GM12878 (cell line): ENCODE measurements around the gene CLEC4M. TPM values are rescaled to one million over a fixed set of nuclear protein-coding genes. Genes with fewer than 3 reads are reported as not detected.

Source experiments
- ATAC-seq: fragments of 200-7000 bp; cut with Tn5 transposase; 3 replicates; pipeline ENCODE4 v1.9.1; 2020; ENCODE audit warnings: mild to moderate bottlenecking, moderate library complexity
- BruUV-seq: library from RNA; stranded (reverse); fragments of 400-500 nt; replicated peaks from 2 replicates; lab custom pipeline; 2021; lab: Mats Ljungman, UMichigan
- CTCF ChIA-PET: fragments of 300-600 bp; sonication (Branson Sonifier 250); formaldehyde crosslinking; extraction: SDS; loops from one replicate; lab custom pipeline; 2021; ENCODE audit warnings: inconsistent platforms; lab: Yijun Ruan, JAX
- POLR2A ChIA-PET: fragments of 350-600 bp; formaldehyde crosslinking; extraction: SDS; loops from one replicate; lab custom pipeline; 2021; ENCODE audit warnings: inconsistent platforms; lab: Charles Lee
- RAD21 ChIA-PET: fragments of 300-600 bp; sonication (Branson Sonifier 250); formaldehyde crosslinking; loops from one replicate; lab custom pipeline; 2023; ENCODE audit warnings: antibody characterized with exemption; ENCODE audit not compliant: unreplicated experiment; lab: Charles Lee
- SMC1A ChIA-PET: fragments of 300-600 bp; sonication (Branson Sonifier 250); formaldehyde crosslinking; loops from one replicate; lab custom pipeline; 2023; ENCODE audit not compliant: unreplicated experiment, uncharacterized antibody; lab: Charles Lee
- DNase-seq: peaks from one replicate; pipeline ENCODE4 v3.0.0-alpha.2; 2011; ENCODE audit warnings: low read depth, low spot score
- FAIRE-seq: peaks from 3 replicates; lab custom pipeline; 2011; peaks lifted over from hg19 to GRCh38; lab: Jason Lieb, UNC
- H2AFZ ChIP-seq: 2 replicates; pipeline ENCODE4 v1.6.0; 2011; ENCODE audit warnings: low read depth, low read length, control low read depth; ENCODE audit not compliant: control insufficient read depth
- H3K27ac ChIP-seq: 2 replicates; pipeline ENCODE4 v1.5.1; 2011; ENCODE audit warnings: control low read depth; ENCODE audit not compliant: control insufficient read depth, insufficient read depth
- H3K27me3 ChIP-seq, 2 experiments: replicated peaks in 1 of 2; 2 replicates each; pipeline versions ENCODE4 v1.6.0 to v1.6.1; 2011; ENCODE audit warnings: low read length in 1 of 2; ENCODE audit not compliant: control insufficient read depth in 2 of 2, insufficient read depth in 2 of 2
- H3K36me3 ChIP-seq, 2 experiments: 2 replicates each; pipeline ENCODE4 v1.5.1; 2011; ENCODE audit warnings: low read length in 1 of 2; ENCODE audit not compliant: control insufficient read depth in 2 of 2, insufficient read depth in 2 of 2
- H3K4me1 ChIP-seq: 2 replicates; pipeline ENCODE4 v1.6.1; 2011; ENCODE audit warnings: mild to moderate bottlenecking, low read length, moderate library complexity, mixed read lengths; ENCODE audit not compliant: control insufficient read depth, insufficient read depth
- H3K4me2 ChIP-seq: 2 replicates; pipeline ENCODE4 v1.6.0; 2011; ENCODE audit warnings: control low read depth; ENCODE audit not compliant: control insufficient read depth, insufficient read depth
- H3K4me3 ChIP-seq: fragments of 200-600 bp; sonication (generic); 2 replicates; pipeline ENCODE4 v1.5.1; 2016
- H3K79me2 ChIP-seq: 2 replicates; pipeline ENCODE4 v1.6.0; 2011; ENCODE audit warnings: low read length; ENCODE audit not compliant: control insufficient read depth, insufficient read depth
- H3K9ac ChIP-seq: 2 replicates; pipeline ENCODE4 v1.8.0; 2011; ENCODE audit warnings: low read length, control low read depth, mixed read lengths; ENCODE audit not compliant: control insufficient read depth, insufficient read depth
- H3K9me3 ChIP-seq: replicated peaks from 3 replicates; pipeline ENCODE4 v1.5.1; 2011; ENCODE audit warnings: mild to moderate bottlenecking, low read length; ENCODE audit not compliant: control insufficient read depth, insufficient read depth
- H4K20me1 ChIP-seq: 2 replicates; pipeline ENCODE4 v1.6.0; 2011; ENCODE audit not compliant: control insufficient read depth, insufficient read depth
- ATF7 ChIP-seq: fragments of 450-650 bp; IDR thresholded peaks from 2 replicates; pipeline ENCODE4 v1.6.1; 2016; ENCODE audit warnings: low read depth, mild to moderate bottlenecking
- CBX3 ChIP-seq: fragments of 200-600 bp; sonication (generic); IDR thresholded peaks from 2 replicates; pipeline ENCODE4 v1.6.1; 2016; ENCODE audit warnings: low read depth, borderline replicate concordance
- CEBPZ ChIP-seq: fragments of 150-350 bp; IDR thresholded peaks from 2 replicates; pipeline ENCODE4 v1.6.1; 2016; ENCODE audit warnings: low read depth, low read length
- EED ChIP-seq: sonication (generic); IDR thresholded peaks from 2 replicates; pipeline ENCODE4 v1.6.1; 2016; ENCODE audit warnings: antibody characterized with exemption, low read depth
- MYC ChIP-seq: IDR thresholded peaks from 2 replicates; pipeline ENCODE4 v1.6.1; 2011; ENCODE audit warnings: mild to moderate bottlenecking, low read length, moderate library complexity, inconsistent platforms; ENCODE audit not compliant: insufficient read depth, insufficient replicate concordance, insufficient read length, severe bottlenecking
- WGBS: methylation state at CpG from one replicate; pipeline ENCODE4 v1.1.6; 2016; ENCODE audit warnings: low lambda C conversion rate; ENCODE audit not compliant: insufficient replicate concordance, insufficient coverage; ENCODE audit errors: missing lambda C conversion rate; 5-methylcytosine and 5-hydroxymethylcytosine counted together
- in situ Hi-C: fragments of 300-500 bp; cut with MboI; formaldehyde crosslinking; loops from 9 replicates; pipeline ENCODE4 v1.14.3; 2018; ENCODE audit warnings: mixed read lengths
- intact Hi-C: fragments of 100-400 bp; cut with micrococcal nuclease; formaldehyde crosslinking; loops from one replicate; pipeline ENCODE4 v1.14.2; 2022; ENCODE audit not compliant: unreplicated experiment
- polyA plus RNA-seq, 11 experiments: library from polyadenylated mRNA; depleted of rRNA in 4 of 11; unstranded in 6 of 11; stranded (reverse) in 5 of 11; fragments of >200 nt; fragmentation: Nextera tagmentation in 4 of 11; fragmentation: Illumina TruSeq in 1 of 11; extraction: Ambion mirVana in 4 of 11; extraction: Trizol in 1 of 11; gene quantifications; 1 replicate in 1 of 11; 2 replicates in 10 of 11; pipeline versions ENCODE4 v1.2.1 to v1.2.3, GENCODE V29; 2011 to 2016; ENCODE audit warnings: inconsistent platforms in 2 of 11, missing spikeins in 2 of 11, low read depth in 1 of 11
- total RNA-seq, 4 experiments: library from RNA; depleted of rRNA in 3 of 4; stranded (reverse); fragments of >200 nt in 3 of 4; fragmentation: Illumina TruSeq in 1 of 4; extraction: Trizol in 1 of 4; gene quantifications; 2 replicates each; pipeline versions ENCODE4 v1.2.1 to v1.2.3, GENCODE V29; 2013 to 2021

Gene CLEC4M
- total and polyA plus RNA-seq, 10 of the 15 experiments (the other 5 are each of a cell fraction or from before 2014, with no cell fraction given) = 0.11 to 0.42 (median 0.25) TPM; not detected in 1

- DNase-seq (no peak), FAIRE-seq (no peak), ATAC-seq (no peak)
- Histone ChIP-seq H3K9me3 (no peaks in the 10 kb centered on the region), H3K27ac (no peak overlapping the region), H3K9ac (no peak overlapping the region), H3K79me2 (no peaks in the 10 kb centered on the region), H2AFZ (no peak overlapping the region), H3K27me3 (no peaks in the 10 kb centered on the region), H4K20me1 (no peaks in the 10 kb centered on the region), H3K4me3 (no peak overlapping the region), H3K4me1 (peaks cover 30% of the 10 kb centered on the region), H3K36me3 (no peaks in the 10 kb centered on the region), H3K4me2 (no peak overlapping the region)
- in situ Hi-C loops = no loop called here
- CTCF ChIA-PET = interaction anchor here (0.6 to 2.2 kb wide), 3 partner anchors 62 to 912 kb away, joined by 3 to 6 read pairs (median 3); partner anchors contain the start of gene TRAPPC5
- no TSS peak for BruUV-seq
- POLR2A ChIA-PET = interaction anchor here (0.7 to 2.8 kb wide), 3 partner anchors 40 to 43 kb away, joined by 3 to 11 read pairs (median 5); no protein-coding TSS in a partner anchor
- 17% methylated on average over 2 of the region's 2 CpGs for WGBS
- SMC1A ChIA-PET = interaction anchor here (0.8 to 2.0 kb wide), 3 partner anchors 33 to 76 kb away, joined by 3 to 5 read pairs (median 3); no protein-coding TSS in a partner anchor
- intact Hi-C loops = loop anchor here (2.0 kb wide), 1 partner anchor 42 kb away; no protein-coding TSS in a partner anchor
- RAD21 ChIA-PET = interaction anchor here (0.6 to 3.3 kb wide), 6 partner anchors 33 to 161 kb away, joined by 3 to 11 read pairs (median 3); partner anchors contain the start of genes FCER2 and MAP2K7
- TF ChIP-seq ATF7 = no peak
- no peak for TF ChIP-seq CEBPZ
- no peak for TF ChIP-seq MYC
- 0 out of 2 replicates have a peak, but pooled peaks have one; percentile 20 for TF ChIP-seq EED
- no peak for TF ChIP-seq CBX3
Observed at GRCh38 chr19:7742575-7742974, 20.5 kb upstream of the CLEC4M start.
